HepG2 (cell line): Measurements from ENCODE around the gene ATP10A. TPM values are rescaled to one million over a fixed set of nuclear protein-coding genes. Genes with fewer than 3 reads are reported as not detected.

Experiments used
- ATAC-seq: fragments of 200-7000 bp; cut with Tn5 transposase; 3 replicates; pipeline ENCODE4 v1.9.1; 2020; ENCODE audit warnings: mild to moderate bottlenecking, moderate library complexity
- BruUV-seq: library from RNA; stranded (reverse); fragments of 400-500 nt; replicated peaks from 2 replicates; lab custom pipeline; 2021; lab: Mats Ljungman, UMichigan
- CTCF ChIA-PET: fragments of 300-600 bp; formaldehyde crosslinking; extraction: SDS; loops from one replicate; lab custom pipeline; 2021; ENCODE audit warnings: low total read pairs, inconsistent platforms, low intra/inter-chr PET ratio; lab: Yijun Ruan, JAX
- POLR2A ChIA-PET: fragments of 350-600 bp; sonication (Branson Sonifier 250); formaldehyde crosslinking; loops from one replicate; lab custom pipeline; 2020; ENCODE audit warnings: antibody characterized with exemption, inconsistent platforms; lab: Yijun Ruan, JAX
- DNase-seq: peaks from one replicate; pipeline ENCODE4 v3.0.0-alpha.2; 2015; ENCODE audit warnings: low spot score
- FAIRE-seq: peaks from 3 replicates; lab custom pipeline; 2011; peaks lifted over from hg19 to GRCh38; lab: Jason Lieb, UNC
- H2AFZ ChIP-seq: one replicate; pipeline ENCODE4 v1.6.1; 2011; ENCODE audit warnings: low read length, inconsistent platforms
- H3K27ac ChIP-seq: fragments of 300-600 bp; 3 replicates; pipeline ENCODE4 v1.8.0; 2011; ENCODE audit warnings: mixed run types, mild to moderate bottlenecking, mixed read lengths, low read length, inconsistent platforms; ENCODE audit not compliant: insufficient read depth; ENCODE audit errors: extremely low read length
- H3K27me3 ChIP-seq, 2 experiments: fragments of 200-600 bp in 1 of 2; 2 replicates in 1 of 2; 3 replicates in 1 of 2; pipeline versions ENCODE4 v1.6.0 to v1.8.0; 2011; ENCODE audit warnings: low read length in 2 of 2, mild to moderate bottlenecking in 2 of 2, moderate library complexity in 2 of 2, inconsistent platforms in 1 of 2; ENCODE audit not compliant: insufficient read depth in 2 of 2, control insufficient read depth in 1 of 2
- H3K36me3 ChIP-seq, 2 experiments: fragments of 200-600 bp in 1 of 2; replicated peaks in 1 of 2; 2 replicates in 1 of 2; 3 replicates in 1 of 2; pipeline versions ENCODE4 v1.5.1 to v1.8.0; 2011; ENCODE audit warnings: low read length in 2 of 2, inconsistent platforms in 1 of 2; ENCODE audit not compliant: insufficient read depth in 2 of 2, control insufficient read depth in 1 of 2
- H3K4me1 ChIP-seq: 2 replicates; pipeline ENCODE4 v1.5.1; 2012; ENCODE audit warnings: low read length, inconsistent platforms; ENCODE audit not compliant: insufficient read depth
- H3K4me2 ChIP-seq: 2 replicates; pipeline ENCODE4 v1.6.0; 2011; ENCODE audit warnings: low read depth, low read length, inconsistent platforms
- H3K4me3 ChIP-seq, 3 experiments: fragments of 200-600 bp in 1 of 3; sonication (generic), shearing (Covaris generic) in 1 of 3; replicated peaks in 1 of 3; 2 replicates each; pipeline ENCODE4 v1.5.1; 2011 to 2016; ENCODE audit warnings: low read length in 3 of 3, inconsistent platforms in 2 of 3, low read depth in 2 of 3, mild to moderate bottlenecking in 2 of 3, control low read depth in 1 of 3, mixed read lengths in 1 of 3; ENCODE audit not compliant: insufficient read depth in 1 of 3
- H3K79me2 ChIP-seq: one replicate; pipeline ENCODE4 v1.6.1; 2011; ENCODE audit warnings: low read length, inconsistent platforms; ENCODE audit not compliant: insufficient read depth
- H3K9ac ChIP-seq: 2 replicates; pipeline ENCODE4 v1.6.0; 2011; ENCODE audit warnings: mild to moderate bottlenecking, low read depth, low read length, inconsistent platforms; ENCODE audit not compliant: insufficient read depth
- H3K9me3 ChIP-seq: 2 replicates; pipeline ENCODE4 v1.5.1; 2012; ENCODE audit warnings: mild to moderate bottlenecking, low read length
- H4K20me1 ChIP-seq: 2 replicates; pipeline ENCODE4 v1.6.0; 2011; ENCODE audit warnings: inconsistent platforms, mild to moderate bottlenecking, low read length, moderate library complexity; ENCODE audit not compliant: insufficient read depth
- ATF1 ChIP-seq: IDR thresholded peaks from 2 replicates; pipeline ENCODE4 v1.6.1; 2016; ENCODE audit warnings: mild to moderate bottlenecking, control low read depth
- BCL3 ChIP-seq: sonication (generic); formaldehyde crosslinking; IDR thresholded peaks from 2 replicates; pipeline ENCODE4 v1.5.1; 2020; ENCODE audit warnings: mild to moderate bottlenecking, missing genetic modification reagents, moderate library complexity
- CENPBD1 ChIP-seq: sonication (generic); formaldehyde crosslinking; IDR thresholded peaks from 2 replicates; pipeline ENCODE4 v1.8.0; 2022; ENCODE audit warnings: missing genetic modification reagents, low read depth, mild to moderate bottlenecking, borderline replicate concordance
- EEA1 ChIP-seq: sonication (generic); formaldehyde crosslinking; IDR thresholded peaks from 2 replicates; pipeline ENCODE4 v1.5.1; 2020; ENCODE audit warnings: mild to moderate bottlenecking, missing genetic modification reagents, borderline replicate concordance
- FOSL1 ChIP-seq: sonication (generic); formaldehyde crosslinking; IDR thresholded peaks from 2 replicates; pipeline ENCODE4 v1.9.0; 2021; ENCODE audit warnings: missing genetic modification reagents, borderline replicate concordance
- HOXA9 ChIP-seq: sonication (generic); formaldehyde crosslinking; IDR thresholded peaks from 2 replicates; pipeline ENCODE4 v1.8.1; 2022; ENCODE audit warnings: missing genetic modification reagents, mild to moderate bottlenecking, moderate library complexity, borderline replicate concordance
- HOXD1 ChIP-seq: sonication (generic); formaldehyde crosslinking; IDR thresholded peaks from 2 replicates; pipeline ENCODE4 v1.5.0; 2020; ENCODE audit warnings: missing genetic modification reagents
- NBN ChIP-seq: fragments of 450-650 bp; conservative IDR thresholded peaks from 2 replicates; pipeline ENCODE4 v1.6.1; 2017
- NFE2L2 ChIP-seq: fragments of 150-350 bp; IDR thresholded peaks from 2 replicates; pipeline ENCODE4 v1.6.1; 2014; ENCODE audit warnings: low read length
- SRY ChIP-seq: sonication (generic); formaldehyde crosslinking; IDR thresholded peaks from 2 replicates; pipeline ENCODE4 v1.8.0; 2022; ENCODE audit warnings: mild to moderate bottlenecking, missing genetic modification reagents
- TEAD3 ChIP-seq: optimal IDR thresholded peaks from 2 replicates; pipeline ENCODE3; 2016; ENCODE audit warnings: borderline replicate concordance
- YEATS2 ChIP-seq: sonication (generic); formaldehyde crosslinking; IDR thresholded peaks from 2 replicates; pipeline ENCODE4 v1.4.0; 2020; ENCODE audit warnings: missing genetic modification reagents, borderline replicate concordance
- ZBED4 ChIP-seq: sonication (generic); formaldehyde crosslinking; IDR thresholded peaks from 2 replicates; pipeline ENCODE4 v1.4.0; 2020; ENCODE audit warnings: missing genetic modification reagents, borderline replicate concordance
- ZNF543 ChIP-seq: sonication (generic); formaldehyde crosslinking; IDR thresholded peaks from 2 replicates; pipeline ENCODE4 v1.4.0; 2020; ENCODE audit warnings: mild to moderate bottlenecking, missing genetic modification reagents
- ZNF615 ChIP-seq: sonication (generic); formaldehyde crosslinking; IDR thresholded peaks from 2 replicates; pipeline ENCODE4 v1.5.0; 2020; ENCODE audit warnings: mild to moderate bottlenecking, missing genetic modification reagents, borderline replicate concordance
- ZNF761 ChIP-seq: sonication (generic); formaldehyde crosslinking; conservative IDR thresholded peaks from 2 replicates; pipeline ENCODE4 v1.4.0; 2020; ENCODE audit warnings: mild to moderate bottlenecking, missing genetic modification reagents
- ZNF784 ChIP-seq: sonication (generic); formaldehyde crosslinking; IDR thresholded peaks from 2 replicates; pipeline ENCODE4 v1.5.1; 2020; ENCODE audit warnings: missing genetic modification reagents, mild to moderate bottlenecking, borderline replicate concordance
- WGBS: methylation state at CpG from one replicate; pipeline ENCODE4 v1.1.6; 2017; ENCODE audit warnings: low lambda C conversion rate; 5-methylcytosine and 5-hydroxymethylcytosine counted together
- in situ Hi-C: cut with HindIII; loops from 2 replicates; pipeline ENCODE4 v1.10.0; 2017; ENCODE audit warnings: low pct_unique_long_range_greater_than_20kb; ENCODE audit not compliant: extremely low pct_ligation_motif_present
- intact Hi-C: fragments of 100-400 bp; cut with micrococcal nuclease; formaldehyde crosslinking; loops from one replicate; pipeline ENCODE4 v1.10.0; 2022; ENCODE audit not compliant: unreplicated experiment
- polyA plus RNA-seq, 8 experiments: library from polyadenylated mRNA; depleted of rRNA in 3 of 8; stranded (reverse) in 7 of 8; unstranded in 1 of 8; fragments of >200 nt; fragmentation: Illumina TruSeq in 4 of 8; extraction: Trizol in 4 of 8; gene quantifications; 2 replicates each; pipeline versions ENCODE4 v1.2.1 to v1.2.3, GENCODE V29; 2011 to 2016; ENCODE audit warnings: low read depth in 4 of 8, missing spikeins in 1 of 8, mixed read lengths in 1 of 8; ENCODE audit not compliant: insufficient read depth in 1 of 8
- total RNA-seq, 5 experiments: library from RNA; depleted of rRNA; stranded (reverse); fragments of >200 nt; fragmentation: Illumina TruSeq; extraction: Trizol; gene quantifications; 2 replicates each; pipeline ENCODE4 v1.2.3, GENCODE V29; 2016; ENCODE audit warnings: low read depth in 1 of 5

ATP10A gene
- total and polyA plus RNA-seq, 2 of the 13 experiments (the other 11 are each of a cell fraction or from before 2014, with no cell fraction given), result 0.58 to 4.2 TPM

GRCh38 chr15:25719101-25719985 lies 143.8 kb downstream of the ATP10A start:
- CTCF ChIA-PET, result no interaction called here
- FAIRE-seq, result no peak
- ATAC-seq, result no peak
- no TSS peak for BruUV-seq
- TF ChIP-seq NFE2L2 (no peak), EEA1 (CRISPR knock-in tag) (no peak), BCL3 (CRISPR knock-in tag) (no peak), TEAD3 (CRISPR knock-in tag) (no peak), FOSL1 (CRISPR knock-in tag) (no peak), HOXA9 (CRISPR knock-in tag) (no peak), ZBED4 (CRISPR knock-in tag) (no peak), CENPBD1 (CRISPR knock-in tag) (no peak), ZNF543 (CRISPR knock-in tag) (no peak), SRY (no peak), ZNF784 (CRISPR knock-in tag) (no peak), HOXD1 (CRISPR knock-in tag) (no peak), ZNF615 (no peak), ATF1 (CRISPR knock-in tag) (no peak), NBN (no peak), ZNF761 (CRISPR knock-in tag) (no peak), YEATS2 (no peak)
- Histone ChIP-seq H3K9ac (no peak overlapping the region), H4K20me1 (no peaks in the 10 kb centered on the region), H3K79me2 (no peaks in the 10 kb centered on the region), H3K4me1 (no peaks in the 10 kb centered on the region), H3K4me3 (no peak overlapping the region), H3K27me3 (peaks cover 0 to 3% of the 10 kb centered on the region in 2 experiments; a peak in 2 of 5 replicates), H3K4me2 (no peak overlapping the region), H3K27ac (no peak overlapping the region), H2AFZ (no peak overlapping the region), H3K36me3 (no peaks in the 10 kb centered on the region), H3K9me3 (no peaks in the 10 kb centered on the region)
- POLR2A ChIA-PET, result no interaction called here
- intact Hi-C loops, result no loop called here
- 64% methylated on average over 10 of the region's 18 CpGs for WGBS
- DNase-seq, result no peak
- in situ Hi-C loops, result loop anchor here (10.0 kb wide), 1 partner anchor 205 kb away; no protein-coding TSS in a partner anchor
